ENCODE results near the gene ATAD3A.
"Not testable (repeated sequence)": the region's sequence is repeated elsewhere in the genome, so short reads cannot be mapped to it uniquely, and the experiment has no call there.

The ATAD3A gene

GRCh38 chr1:1540818-1541628 lies 29.1 kb downstream of the ATAD3A start:
- no peak for DNase-seq

DNA sequence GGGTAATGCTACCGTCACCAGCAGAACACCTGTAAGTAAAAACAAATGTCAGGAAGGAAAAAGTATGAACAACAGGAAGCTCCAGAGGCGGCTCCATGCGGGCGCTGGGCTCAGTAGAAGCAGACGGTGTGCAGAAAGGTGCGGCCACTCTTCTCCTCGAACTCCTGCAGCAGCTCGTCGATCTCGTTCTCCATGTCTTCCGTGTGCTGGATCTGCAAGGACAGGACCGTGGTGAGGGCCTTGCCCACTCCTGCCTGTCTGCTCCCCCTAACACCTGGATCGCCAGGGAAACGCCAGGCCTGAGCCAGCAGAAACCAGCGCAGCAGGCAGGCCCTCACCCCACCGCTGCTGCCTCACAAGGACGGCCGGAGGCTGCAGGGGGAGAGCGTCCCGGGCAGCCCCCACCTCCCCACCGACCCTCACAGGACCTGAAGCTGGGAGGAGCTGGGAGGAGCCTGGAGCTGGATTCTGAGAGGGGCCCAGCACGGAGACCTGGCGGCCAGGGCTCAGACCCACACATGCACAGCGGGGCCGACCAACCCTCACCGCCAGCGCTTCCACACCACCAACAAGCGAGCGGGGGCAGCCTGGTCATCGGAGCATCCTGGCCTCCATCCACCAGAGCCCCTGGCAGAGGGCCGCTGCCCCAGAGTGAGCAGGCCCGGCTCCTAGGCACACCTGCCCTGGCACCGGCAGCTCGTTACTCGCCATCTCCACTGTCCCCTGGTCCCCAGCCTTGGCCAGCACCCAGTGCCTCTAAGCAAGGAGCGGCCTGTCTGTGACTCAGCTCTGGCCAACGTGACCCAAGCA lies 30.2 kb downstream of the ATAD3A start:
- no peak for DNase-seq

- no peak for DNase-seq
Measured at GRCh38 chr1:1542766-1543705, 31.1 kb downstream of the ATAD3A start.

DNA sequence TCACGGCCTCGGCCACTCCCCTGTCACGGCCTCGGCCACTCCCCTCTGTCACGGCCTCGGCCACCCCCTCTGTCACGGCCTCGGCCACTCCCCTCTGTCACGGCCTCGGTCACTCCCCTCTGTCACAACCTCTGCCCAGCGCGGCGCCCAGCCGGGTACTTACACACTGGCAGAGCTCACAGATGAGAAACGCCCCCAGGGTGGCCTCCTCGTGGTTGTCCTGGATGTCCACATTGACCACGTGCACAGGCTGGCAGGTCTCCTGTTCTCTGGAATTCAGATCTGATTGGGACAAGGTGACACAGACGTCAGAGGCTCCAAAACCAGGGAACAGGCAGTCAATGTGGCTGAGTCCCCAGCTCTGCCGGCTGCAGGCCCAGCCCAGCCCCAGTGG lies 31.7 kb downstream of the ATAD3A start:
- peak; percentile 32 for DNase-seq

DNA sequence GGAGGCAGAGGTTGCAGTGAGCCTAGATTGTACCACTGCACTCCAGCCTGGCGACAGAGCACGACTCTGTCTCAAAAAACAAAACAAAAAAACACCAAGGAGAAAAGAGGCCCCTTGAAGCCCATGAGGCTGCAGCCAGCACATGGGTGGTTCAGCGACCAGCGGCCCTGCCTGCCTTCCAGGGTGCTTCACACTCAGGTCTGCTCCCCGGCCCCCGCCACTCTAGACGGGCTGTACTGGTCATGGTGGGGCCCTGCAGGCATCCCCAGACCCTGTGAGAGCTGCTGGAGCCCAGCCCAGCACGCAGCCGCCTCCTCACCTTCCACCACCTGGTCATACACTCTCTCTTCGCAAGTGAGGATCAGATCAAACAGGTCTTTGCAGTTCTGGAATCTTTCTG lies 32.6 kb downstream of the ATAD3A start:
- no peak for DNase-seq

- no peak for DNase-seq
Measured at GRCh38 chr1:1545946-1546737, 34.2 kb downstream of the ATAD3A start.

DNA sequence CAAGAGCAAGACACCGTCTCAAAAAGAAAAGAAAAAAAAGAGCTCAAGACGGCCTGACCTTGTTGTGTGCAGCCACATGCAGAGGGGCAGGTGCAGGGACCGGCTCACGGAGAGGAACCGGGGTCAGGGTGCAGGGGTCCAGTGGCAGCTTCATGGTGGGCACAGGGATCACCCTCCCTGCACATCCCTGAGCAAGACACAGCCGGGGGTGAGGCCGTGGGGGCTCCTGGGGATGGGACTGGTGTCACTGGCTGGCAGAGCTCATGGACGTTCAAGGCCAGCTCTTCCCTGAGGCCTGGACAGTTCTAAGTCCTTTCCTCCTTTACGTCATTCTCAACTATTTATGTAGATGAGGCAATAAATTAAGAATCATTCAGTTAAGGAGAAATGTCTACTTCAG lies 35.0 kb downstream of the ATAD3A start:
- no peak for DNase-seq

DNA sequence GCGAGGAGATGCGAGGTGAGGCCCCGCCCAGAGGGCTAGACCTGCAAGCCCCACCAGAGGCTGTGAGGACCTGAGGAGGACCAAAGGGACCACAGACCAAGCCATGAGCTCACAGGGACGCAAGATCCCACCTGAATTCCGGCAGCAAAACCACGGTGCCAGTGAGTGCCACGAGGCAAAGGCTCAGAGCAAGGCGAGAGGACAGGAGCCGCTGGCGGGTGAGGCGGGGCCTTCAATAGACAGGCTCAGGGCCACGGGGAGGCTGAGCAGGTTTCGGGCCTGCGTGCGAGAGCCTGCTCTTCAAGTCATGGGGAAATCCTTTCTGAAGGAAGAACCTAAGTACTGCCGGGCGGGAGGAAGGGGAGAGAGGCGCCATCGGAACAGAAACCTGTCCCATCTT lies 35.5 kb downstream of the ATAD3A start:
- no peak for DNase-seq

DNA sequence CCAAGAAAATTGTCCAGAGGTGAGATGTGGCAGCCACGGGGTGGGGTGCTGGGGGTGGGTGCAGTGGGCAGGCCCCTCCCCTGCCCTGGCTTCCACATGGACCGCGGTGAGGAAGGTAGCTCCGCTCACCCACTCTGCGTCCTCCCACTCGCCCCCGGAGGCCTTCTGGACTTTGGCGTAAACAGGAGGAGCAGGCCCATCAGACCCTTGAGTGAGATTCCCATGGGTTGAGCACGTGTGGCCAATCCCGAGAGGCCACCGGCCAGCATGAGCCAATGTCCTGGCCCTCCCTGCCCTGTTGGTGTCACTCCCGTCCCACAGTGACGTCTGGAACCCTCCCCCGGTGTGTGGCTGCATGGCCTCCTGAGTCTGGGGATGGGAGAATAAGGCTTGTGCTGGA lies 36.6 kb downstream of the ATAD3A start:
- no peak for DNase-seq

- DNase-seq = no peak
Measured at GRCh38 chr1:1550087-1550486, 38.1 kb downstream of the ATAD3A start.

DNA sequence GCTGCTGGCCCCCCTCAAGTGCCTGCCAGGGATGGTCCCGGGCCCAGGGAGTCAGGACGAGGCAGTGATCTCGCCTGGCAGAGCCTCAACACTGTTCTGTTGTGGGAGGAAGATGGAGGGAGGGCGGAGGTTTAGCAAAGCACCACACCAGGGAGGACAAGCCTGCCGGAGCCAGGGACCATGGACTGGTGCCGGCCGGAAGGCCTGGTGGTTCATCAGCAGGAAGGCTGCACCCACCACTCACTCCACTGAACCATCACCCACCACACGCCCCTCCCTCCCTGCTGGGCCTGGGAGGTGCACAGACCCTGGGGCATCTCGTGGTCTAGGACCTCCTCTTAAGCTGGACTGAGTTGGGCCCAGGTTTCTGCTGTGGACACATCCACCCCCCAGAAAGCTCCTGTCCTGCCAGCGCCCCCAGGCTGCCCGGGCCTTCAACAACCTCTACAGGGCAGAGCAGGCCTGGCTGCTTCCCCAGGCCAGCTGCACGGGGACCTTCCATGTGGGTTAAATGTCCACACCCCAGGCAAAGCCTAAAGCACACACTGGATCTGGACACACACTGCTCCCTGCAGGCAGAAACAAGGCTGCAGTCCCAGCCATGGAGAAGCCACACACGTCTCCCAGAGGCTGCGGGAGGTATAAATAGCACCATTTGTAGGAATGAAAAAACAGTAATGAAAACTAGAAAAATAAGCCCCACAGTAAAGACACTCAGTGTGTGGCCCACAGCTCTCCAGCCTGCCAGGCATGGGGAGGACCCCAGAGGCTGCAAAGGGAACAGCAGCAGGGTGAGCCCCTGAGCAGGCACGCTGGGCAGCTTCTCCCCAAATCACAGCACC lies 38.9 kb downstream of the ATAD3A start:
- peak; percentile 24 for DNase-seq

GRCh38 chr1:1551524-1552262 lies 39.7 kb downstream of the ATAD3A start:
- no peak for DNase-seq

GRCh38 chr1:1552263-1552639 lies 40.3 kb downstream of the ATAD3A start:
- no peak for DNase-seq

DNA sequence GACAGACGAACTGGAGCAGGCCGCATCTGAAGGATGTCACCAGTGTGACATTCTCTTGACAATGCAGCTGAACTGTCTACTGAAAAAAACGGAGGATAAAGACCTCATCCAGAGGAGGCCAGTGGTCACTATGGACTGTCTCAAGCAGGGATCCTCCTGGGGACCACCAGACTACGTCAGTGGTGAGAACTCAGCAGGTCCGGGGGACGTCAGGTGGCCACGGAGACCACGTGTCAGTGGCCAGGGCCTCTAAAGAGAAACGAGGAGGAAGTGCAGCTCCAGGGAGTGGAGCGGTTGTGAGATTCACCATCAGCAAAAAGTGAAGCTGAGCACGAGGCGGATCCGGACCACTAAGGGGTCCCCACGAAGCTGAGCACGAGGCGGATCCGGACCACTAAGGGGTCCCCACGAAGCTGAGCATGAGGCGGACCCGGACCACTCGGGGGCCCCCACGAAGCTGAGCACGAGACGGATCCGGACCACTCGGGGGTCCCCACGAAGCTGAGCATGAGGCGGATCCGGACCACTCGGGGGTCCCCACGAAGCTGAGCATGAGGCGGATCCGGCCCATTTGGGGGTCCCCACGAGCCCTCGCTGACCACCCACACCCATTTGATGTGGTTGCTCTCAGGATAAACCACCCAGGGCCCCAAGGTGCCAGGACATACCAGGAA lies 42.0 kb downstream of the ATAD3A start:
- no peak for DNase-seq

DNA sequence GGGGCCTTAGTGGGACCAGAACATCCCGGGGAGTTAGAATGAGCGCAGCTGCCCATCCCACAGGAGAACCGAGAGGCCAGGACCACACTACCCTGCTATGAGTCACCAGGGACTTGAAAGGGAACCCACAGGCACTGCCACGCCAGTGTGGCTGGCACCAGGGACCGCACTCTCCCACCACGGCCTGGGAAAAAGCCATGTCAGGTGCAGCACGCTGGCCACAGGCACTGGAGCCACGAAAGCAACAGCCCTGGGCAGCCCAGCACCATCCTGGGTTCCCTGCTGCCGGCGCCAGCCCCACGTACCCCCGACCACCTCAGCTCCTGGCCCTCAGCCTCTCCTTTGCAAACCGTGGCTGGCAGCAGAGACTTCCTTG lies 42.6 kb downstream of the ATAD3A start:
- peak; percentile 38 for DNase-seq

DNA sequence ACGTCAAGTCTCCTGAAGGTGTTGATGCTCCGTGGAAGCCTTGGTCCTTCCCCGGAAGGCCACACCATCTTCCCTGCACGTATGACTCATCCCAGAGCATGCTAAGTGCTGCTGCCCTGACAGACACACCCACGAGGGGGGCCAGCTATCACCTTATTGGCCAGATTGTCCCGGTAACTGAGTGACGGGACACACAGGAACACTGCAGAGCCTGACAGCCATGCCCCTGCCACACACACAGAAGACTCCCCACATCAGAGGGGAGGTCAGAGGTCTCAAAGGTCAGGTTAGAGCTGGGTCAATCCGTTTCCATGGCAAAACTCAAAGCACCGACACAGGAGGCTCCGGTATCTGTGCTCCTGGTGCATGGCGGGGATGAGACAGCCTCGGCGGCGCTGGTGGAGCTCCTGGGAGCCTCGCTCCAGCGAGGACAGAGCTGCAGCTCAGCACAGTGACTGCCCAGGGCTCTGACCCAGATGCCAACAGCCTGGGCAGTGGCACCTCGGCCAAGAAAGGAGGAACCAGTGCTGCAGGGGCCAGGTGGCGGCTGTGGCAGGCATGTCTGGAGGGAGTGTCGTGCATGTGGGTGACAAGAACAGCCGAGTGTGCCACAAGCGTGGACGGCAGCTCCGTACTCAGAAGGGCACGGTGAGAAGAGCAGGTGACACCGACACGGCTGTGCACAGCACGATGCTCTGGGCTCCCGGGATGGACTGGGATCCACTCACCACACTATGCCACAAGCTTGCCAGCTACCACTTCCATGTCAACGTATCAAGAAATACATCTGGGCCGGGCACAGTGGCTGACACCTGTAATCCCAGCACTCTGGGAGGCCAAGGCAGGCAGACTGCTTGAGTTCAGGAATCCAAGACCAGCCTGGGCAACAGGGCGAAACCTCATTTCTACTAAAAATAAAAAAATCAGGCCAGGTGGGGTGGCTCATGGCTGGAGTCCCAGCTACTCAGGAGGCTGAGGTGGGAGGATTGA lies 43.3 kb downstream of the ATAD3A start:
- DNase-seq = peak; percentile 68

DNA sequence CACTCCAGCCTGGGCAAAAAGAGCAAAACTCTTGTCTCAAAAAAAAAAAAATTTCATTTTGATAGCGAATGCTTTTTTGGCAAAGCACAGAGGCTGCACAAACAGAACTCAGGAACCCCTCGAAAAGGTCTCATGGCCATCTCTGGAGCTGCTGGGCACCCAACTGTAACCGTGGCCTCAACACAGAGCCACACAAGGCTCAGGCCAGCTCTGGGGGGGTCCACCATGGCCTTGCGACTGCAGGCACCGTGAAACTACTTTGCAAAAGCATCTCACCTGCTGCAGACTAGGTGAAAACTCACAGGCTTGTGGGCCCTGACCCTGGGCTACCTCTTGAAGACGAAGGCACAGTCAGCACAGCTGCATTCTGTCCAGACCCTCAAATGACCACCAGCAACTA lies 44.5 kb downstream of the ATAD3A start:
- no peak for DNase-seq

- not testable (repeated sequence) for DNase-seq
Measured at GRCh38 chr1:1556961-1557360, 45.0 kb downstream of the ATAD3A start.

- not testable (repeated sequence) for DNase-seq
Measured at GRCh38 chr1:1557688-1558087, 45.7 kb downstream of the ATAD3A start.

Data from MV-4-11 (cell line).